Hematopoietic multipotent progenitor cell treated with erythropoietin and hydrocortisone succinate and interleukin-3 and kit ligand, for 17 days (in vitro differentiated cells): ENCODE results near the gene GNAT1.

ENCODE experiments used
- DNase-seq: peaks from one replicate; pipeline ENCODE4 v3.0.0-alpha.2; 2015; ENCODE audit warnings: low spot score

The GNAT1 gene

DNA sequence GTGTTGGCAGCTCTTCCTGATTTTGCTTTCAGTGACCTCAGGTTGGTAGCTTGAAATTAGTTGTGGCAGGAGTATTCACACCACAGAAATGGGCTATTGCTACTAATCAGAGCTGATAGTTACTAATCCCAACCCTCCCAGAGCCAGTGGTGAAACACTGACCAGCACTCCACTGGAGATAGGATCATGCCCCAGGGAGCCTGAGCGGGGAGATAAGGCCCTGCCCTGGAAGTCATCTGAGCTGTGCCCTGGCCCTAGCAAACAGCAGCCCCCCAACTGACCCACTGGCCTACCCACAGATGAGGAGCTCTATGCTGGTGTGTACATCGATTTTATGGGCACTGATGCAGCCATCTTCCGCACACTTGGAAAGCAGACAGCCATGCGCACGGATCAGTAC is 9.4 kb upstream of the GNAT1 start:
- DNase-seq, result no peak

DNA sequence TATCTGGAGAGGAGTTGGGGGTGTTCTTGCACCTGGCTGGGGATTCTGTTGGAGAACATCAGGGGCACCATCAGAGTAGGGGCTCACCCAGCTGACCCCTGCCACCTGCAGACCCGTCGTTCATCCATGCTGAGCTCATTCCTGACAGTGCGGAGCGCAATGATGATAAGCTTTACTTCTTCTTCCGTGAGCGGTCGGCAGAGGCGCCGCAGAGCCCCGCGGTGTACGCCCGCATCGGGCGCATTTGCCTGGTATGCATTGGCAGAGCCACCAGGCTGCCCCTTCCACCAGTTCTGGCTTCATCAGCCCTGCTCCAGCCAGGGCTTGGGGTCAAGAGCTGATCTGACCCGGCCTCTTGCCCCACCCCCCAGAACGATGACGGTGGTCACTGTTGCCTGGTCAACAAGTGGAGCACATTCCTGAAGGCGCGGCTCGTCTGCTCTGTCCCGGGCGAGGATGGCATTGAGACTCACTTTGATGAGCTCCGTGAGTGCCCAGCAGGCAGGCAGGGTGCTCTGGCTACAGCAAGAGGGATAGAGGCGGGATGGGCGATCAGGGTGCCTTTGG is 8.8 kb upstream of the GNAT1 start:
- no peak for DNase-seq

DNA sequence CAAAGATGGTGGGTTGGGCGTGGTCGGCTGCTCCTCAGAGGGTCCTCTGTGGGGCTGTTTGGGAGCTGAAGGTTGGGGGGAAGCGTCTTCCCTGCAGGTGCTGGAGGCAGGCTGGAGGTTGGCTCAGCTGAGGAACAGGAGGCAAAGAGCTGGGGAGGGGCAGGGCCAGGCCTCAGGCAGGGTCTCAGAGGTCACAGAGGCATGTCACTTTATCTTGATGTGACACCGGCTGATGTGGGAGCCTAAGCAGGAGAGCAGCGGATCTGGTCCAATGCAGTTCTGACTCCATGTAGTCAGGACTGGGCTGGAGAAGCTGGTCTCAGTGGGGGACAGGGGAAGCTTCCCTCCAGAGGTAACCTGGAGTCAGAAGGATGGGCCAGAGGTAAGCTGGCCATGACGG is 7.7 kb upstream of the GNAT1 start:
- no peak for DNase-seq

DNA sequence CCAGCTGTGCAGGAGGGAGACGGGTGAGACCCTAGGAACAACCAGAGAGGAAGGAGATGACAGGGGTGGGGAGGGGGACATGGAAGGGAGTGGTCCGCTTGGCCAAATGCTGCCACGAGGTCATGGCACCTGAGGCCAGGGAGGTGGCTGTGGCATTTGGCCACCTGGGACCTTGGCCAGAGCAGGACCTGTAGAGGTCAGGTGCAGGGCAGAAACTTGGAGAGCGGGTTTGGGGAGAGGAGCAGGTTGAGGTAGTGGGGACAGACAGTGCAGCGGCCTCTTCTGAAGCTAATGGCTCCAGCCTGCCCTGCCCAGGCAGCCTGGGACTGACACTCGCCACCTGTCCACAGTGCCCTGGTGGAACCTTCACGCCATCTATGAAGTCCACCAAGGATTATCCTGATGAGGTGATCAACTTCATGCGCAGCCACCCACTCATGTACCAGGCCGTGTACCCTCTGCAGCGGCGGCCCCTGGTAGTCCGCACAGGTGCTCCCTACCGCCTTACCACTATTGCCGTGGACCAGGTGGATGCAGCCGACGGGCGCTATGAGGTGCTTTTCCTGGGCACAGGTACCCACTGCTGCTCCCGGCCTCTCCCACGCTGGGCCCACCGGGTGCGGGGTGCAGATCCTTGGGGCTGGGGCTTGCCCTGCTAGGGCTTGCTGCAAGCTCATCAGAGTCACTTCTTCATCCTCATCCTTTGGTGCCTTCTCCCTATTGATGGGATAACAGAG is 7.0 kb upstream of the GNAT1 start:
- DNase-seq, result no peak

DNA sequence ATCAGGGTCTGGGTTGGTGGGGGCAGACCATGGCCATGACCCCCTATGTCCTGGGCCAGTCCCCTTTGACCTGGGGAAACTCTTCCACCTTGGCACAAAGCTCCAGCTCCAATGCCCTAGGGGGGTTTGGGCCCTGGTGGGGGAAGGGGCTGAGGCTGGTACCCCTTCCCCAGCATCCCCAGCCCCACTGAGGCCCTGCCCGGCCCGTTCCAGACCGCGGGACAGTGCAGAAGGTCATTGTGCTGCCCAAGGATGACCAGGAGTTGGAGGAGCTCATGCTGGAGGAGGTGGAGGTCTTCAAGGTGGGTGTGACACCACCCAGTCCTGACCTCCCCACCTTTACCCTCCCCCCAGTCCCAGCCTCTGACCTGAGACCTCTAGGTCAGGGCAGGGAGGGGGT is 6.2 kb upstream of the GNAT1 start:
- DNase-seq, result no peak

DNA sequence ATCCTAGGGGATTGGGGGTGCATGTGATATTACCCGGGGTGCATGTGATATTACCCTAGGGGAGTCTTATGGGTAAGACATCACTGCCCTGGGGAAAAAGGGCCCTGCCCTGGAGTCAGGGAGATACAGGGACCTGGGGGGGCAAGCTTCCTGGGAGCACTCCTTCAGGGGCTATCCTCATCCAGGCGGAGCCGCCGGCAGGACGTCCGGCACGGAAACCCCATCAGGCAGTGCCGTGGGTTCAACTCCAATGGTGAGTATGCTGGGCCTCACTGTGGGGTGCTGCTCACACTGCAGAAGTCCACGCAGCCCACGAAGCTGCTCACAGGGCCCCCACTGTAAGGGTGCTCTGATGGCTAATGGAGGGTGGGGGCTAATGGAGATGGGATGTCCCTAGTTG is 5.3 kb upstream of the GNAT1 start:
- no peak for DNase-seq

DNA sequence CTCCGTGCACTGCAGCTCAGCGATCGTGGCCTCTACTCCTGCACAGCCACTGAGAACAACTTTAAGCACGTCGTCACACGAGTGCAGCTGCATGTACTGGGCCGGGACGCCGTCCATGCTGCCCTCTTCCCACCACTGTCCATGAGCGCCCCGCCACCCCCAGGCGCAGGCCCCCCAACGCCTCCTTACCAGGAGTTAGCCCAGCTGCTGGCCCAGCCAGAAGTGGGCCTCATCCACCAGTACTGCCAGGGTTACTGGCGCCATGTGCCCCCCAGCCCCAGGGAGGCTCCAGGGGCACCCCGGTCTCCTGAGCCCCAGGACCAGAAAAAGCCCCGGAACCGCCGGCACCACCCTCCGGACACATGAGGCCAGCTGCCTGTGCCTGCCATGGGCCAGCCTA is 3.7 kb upstream of the GNAT1 start:
- DNase-seq, result no peak

DNA sequence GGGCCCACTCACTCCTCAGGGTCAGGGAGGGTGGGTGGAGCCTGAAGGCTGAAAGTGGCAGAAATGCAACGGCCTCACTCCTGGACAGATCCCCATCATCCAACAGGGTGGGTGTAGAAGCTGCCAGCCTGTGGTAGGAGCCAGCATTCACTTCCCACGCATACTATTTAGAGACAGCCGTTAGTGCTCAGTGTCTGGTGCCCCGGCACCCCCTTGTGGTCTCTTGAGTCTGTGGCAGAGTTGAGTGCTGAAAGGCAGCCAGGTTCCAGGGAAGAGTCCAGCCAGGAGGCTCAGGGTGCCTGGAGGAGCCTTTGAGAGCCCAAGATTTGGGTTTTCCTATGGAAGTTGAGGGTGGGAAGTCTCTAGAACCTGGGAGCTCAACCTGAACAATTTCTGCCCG is 2.1 kb upstream of the GNAT1 start:
- DNase-seq, result peak; percentile 12

DNA sequence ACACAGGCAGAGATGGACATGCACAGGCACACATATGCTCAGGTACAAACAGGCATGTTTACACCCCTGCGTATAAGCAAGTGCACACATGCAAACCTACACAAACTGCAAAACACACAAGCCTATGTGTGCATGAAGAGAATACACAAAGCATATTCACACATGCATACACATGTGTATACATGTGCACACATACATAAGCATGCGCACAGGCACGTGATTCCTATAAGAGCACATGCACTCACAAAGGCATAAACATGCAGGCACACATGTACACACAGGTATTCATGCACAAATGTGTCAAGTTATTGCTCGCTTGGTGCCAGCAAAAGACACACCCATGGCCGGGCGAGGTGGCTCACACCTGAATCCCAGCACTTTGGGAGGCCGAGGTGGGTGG is 1.4 kb upstream of the GNAT1 start:
- DNase-seq, result no peak

DNA sequence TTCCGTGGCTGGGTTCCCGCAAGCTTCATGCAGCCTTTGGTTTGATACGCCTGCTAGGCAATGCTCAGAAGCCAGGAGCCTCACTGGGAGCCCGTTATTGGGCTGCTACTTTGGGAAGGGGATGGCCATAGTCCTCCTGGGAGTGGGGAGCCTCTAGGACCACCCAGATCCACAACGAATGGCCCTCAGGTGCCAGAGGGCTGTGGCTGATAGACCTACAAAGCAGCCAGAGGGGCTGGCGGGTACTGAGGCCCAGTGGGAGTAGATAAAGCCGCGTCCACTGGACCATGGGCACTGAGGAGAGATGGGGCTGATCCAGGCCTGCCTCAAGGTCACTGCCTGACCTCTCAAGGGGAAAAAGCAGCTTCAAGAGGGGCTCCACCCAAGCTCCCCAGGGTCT is 714 bp downstream of the GNAT1 start:
- no peak for DNase-seq

DNA sequence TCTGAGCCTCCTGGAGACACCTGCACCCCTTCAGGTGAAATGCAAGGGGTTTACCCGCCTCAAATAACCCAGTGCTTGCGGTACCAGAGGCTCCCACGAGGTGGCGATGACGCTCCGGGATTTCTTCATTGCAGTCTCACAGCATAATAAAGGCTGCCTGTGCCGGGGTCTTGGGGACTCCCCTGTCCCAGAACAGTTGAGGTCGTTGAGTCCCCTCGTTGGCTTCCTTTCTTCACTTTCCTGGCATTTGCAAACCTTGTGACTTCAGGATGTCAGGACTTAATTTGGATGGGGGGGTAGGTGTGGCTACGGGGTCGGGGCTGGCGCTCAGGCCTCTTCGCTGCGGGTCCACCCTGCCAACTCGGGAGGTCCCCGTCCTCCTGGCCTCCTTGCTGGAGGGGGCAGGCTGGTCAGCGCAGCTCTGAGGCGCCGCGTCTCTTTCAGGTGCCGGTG is 1.3 kb downstream of the GNAT1 start:
- DNase-seq, result peak; percentile 59

DNA sequence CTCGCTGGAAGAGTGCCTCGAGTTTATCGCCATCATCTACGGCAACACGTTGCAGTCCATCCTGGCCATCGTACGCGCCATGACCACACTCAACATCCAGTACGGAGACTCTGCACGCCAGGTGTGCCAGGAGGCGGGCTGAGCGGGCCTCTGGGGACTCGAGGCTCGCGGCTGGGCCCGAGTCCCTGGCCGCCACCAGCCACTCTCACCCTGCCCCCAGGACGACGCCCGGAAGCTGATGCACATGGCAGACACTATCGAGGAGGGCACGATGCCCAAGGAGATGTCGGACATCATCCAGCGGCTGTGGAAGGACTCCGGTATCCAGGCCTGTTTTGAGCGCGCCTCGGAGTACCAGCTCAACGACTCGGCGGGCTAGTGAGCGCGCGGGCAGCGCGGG is 1.9 kb downstream of the GNAT1 start:
- no peak for DNase-seq

DNA sequence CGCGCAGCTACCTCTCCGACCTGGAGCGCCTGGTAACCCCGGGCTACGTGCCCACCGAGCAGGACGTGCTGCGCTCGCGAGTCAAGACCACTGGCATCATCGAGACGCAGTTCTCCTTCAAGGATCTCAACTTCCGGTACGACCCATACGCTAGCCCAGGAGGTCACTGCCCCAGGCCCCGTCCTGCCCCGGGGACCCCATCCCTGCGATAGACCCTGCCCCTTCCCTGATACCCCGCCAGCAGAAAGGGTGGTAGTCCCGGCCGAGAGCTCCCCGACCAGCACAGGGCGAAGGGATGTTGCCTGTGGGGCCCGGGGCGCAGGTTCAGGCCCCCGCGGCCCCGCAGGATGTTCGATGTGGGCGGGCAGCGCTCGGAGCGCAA is 2.3 kb downstream of the GNAT1 start:
- no peak for DNase-seq

DNA sequence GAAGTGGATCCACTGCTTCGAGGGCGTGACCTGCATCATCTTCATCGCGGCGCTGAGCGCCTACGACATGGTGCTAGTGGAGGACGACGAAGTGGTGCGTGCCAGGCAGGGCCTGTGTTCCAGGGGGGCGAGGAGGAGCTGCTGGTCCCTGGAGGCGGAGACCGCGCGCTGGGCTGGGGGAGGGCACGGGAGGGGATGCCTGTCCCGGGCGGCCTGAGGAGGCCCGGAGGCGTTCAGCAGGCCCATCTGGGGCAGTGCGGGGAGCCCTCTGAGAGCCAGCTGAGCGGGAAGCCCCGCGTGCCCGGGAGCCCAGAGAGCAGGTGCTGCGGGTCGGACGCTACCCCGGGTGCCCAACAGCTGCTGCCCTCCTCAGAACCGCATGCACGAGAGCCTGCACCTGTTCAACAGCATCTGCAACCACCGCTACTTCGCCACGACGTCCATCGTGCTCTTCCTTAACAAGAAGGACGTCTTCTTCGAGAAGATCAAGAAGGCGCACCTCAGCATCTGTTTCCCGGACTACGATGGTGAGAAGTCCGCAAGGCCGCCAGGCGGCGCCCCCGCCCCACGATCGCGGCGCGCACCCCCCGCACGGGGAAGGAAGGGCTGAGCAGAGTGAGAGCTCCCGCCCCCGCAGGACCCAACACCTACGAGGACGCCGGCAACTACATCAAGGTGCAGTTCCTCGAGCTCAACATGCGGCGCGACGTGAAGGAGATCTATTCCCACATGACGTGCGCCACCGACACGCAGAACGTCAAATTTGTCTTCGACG is 2.9 kb downstream of the GNAT1 start:
- DNase-seq, result peak; percentile 17

DNA sequence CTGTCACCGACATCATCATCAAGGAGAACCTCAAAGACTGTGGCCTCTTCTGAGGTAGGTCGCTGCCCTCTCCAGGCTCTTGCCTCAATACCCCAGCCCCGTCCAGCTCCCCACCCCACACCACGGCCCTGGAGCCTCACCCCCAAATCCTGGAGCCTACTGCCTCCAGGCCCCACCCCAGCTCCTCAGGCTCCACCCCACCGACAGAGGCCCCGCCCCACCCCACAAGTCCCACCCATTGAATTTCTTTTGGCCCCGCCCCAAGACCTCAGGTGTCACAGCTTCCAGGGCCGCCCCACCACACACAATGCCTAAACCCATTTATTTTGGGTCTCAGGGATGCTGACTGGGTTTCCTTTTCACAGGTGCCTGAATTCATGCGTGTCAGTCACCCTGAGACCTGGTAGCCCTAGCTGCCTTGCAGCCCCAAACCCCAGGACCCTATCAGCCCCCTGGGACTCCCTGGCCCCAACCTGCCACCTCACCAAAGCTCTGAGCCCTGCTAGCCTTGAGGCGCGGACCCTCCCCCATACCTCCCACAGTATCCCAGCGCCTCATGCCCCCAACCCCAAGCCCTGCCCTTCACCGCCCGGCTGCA is 3.6 kb downstream of the GNAT1 start:
- DNase-seq, result no peak

DNA sequence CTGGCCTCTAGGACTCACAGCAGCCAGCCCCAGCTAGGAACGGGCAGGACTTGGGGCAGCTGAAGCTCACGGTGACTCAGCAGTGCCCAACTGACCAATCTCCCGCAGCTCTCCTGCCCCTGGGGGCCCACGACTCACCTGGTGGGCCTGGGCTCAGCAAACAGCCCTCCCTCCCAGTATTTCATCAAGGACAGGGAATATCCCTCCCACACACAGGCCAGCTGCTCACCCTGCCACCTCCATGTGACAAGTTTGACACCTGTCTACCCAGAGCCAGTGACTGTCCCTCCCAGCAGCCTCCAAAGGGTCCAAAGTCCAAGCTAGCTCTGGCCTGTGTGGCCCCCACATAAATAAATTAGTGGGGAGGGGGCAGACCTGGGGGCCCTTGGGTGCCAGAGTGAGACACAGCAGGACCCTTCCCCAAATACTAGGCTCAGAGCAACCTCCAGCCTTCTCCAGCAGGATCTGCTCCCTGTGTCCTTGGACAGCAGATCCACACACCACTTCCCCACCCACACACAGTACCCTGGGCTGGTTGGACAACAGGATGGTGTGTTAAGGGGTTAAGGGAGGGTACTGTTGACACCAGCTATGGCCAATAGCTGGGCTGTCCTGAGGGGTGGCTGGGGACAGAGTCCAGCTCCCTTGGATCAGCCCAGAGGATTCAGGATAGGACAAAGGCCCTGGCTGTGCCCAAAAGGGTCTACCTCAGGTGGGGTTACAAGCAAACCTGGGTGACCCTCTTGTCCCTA is 4.3 kb downstream of the GNAT1 start:
- DNase-seq, result no peak

DNA sequence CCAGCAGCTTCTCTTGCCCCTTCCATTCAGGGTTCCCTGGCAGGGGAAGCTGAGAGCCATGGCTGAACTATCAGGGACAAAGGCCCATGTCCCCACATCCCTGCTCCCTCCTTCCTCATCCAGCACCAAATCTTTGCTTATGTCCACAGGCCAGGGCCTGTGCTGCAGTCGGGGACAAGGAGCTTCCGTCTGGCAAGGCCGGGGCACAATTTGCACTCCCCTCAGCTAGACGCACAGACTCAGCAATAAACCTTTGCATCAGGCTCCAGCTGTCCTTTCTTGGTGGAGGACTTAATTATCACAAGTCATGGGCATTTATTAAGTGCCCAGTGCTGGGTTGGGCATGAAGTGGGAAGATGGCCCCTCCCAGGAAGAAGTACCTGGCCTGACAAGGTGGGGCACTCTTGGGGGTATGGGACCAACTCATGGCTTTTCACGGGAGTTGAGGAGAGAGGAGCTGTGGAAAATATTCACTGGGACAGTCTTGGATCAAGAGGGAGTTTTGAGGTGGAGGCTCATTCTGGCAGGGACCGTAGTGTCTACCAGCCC is 4.9 kb downstream of the GNAT1 start:
- DNase-seq, result no peak

DNA sequence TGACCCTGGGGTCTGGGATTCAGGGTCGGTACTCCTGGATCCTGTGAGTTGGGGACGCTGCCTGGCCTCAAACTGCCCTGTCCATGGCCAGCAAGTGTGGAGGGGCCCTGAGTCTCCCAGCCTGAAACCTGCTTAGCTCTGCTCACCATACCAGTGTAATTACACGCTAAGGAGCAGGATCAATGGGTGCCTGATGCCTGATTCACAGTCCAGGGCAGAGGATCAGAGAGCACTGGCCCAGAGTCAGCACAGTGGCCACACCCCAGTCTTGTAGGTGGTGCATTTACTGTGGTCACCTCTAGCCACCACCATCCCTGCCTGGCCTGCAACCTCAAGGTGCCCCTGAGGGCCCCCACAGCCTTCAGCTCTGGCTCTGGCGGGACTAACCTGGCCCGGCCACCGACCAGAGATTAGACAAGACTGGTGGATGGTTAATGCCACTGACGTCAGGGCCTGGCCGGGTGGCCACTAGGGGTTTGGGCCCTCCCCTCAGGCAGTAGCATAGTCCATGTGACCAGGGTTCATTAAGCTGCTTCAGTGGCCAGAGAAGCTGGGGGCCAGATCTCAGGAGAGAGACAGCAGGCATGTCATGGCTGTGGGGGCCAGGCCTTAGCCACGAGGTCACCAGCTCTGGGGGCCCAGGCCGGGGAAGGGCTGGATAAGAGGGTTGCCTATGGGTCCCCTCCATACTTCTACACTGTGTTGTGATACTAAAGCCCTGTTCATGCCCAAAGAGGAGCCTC is 10.3 kb downstream of the GNAT1 start:
- no peak for DNase-seq

DNA sequence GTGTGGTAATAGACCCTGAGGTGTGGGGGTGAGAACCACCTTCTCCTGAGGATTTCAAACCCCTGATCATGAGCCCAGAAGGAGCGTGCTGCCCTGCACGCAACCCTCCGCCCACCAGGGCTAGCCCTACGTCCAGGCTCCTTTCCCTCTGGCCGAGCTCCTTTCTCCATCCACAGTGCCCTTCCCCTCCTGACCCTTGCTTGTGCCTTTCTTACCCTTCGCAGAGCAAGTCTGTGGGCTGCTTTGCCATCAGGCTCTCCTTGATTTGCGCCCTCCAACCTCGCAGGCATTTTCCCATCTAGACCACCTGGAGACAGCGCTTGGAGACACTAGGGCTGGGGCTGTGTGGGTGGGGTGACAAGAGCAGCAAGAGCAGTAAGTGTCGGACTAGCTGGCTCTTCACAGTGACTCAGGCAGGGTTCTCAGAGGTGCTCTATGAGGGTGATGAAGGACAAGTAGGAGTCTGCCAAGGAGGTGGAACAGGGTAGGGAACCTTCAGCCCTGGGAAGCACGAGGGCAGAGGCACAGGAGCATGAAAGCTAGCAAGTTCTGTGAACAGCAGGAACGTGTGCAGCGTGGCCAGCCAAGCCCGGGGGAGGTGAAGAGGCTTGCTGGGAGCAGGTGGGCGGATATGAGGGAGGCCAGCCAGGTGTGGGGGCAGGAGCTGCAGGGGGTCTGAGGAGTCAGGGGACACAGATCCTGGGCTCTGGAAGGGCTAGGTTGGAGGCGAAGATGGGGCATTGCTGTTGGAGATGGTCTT is 11.1 kb downstream of the GNAT1 start:
- no peak for DNase-seq

DNA sequence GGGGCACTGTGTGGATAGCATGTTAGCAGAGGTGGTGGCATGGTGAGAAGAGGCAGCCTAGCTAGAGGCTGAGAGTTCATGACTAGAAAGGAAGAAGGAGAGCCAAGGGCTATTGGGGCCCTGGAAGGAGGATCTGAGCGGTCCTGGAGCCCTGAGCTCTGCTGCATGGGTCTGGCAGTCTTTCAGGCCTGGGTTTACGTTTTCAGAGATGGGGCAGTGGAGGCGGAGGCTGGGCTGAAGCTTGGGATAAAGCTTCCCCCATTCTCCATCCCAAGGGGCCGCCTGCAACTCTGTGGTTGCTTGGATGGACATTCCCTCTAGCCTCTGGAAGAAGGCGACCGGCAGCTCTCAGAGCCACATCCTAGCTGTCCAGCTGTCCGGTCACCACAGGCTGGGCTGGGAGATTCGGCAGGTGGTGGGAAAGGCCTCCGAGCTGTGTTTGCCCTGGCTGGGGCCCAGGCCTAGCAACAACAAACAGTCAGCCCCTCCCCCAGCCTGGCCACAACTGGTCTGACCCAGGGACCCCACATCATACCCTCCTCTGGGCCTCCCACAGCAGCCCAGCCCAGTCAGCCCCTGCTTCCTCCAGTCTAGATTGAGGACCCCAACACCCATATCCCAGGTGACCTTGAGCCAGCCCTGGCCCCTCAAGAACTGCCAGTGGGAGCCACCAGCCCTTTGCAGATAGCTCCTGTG is 11.9 kb downstream of the GNAT1 start:
- DNase-seq, result no peak
